CD4-positive, alpha-beta T cell treated with Interleukin-17A for 1 hour (primary cell): ENCODE measurements around the gene RAB20.

Experiments used
- DNase-seq: peaks from one replicate; pipeline ENCODE4 v3.0.0-alpha.2; 2020

The RAB20 gene

DNA sequence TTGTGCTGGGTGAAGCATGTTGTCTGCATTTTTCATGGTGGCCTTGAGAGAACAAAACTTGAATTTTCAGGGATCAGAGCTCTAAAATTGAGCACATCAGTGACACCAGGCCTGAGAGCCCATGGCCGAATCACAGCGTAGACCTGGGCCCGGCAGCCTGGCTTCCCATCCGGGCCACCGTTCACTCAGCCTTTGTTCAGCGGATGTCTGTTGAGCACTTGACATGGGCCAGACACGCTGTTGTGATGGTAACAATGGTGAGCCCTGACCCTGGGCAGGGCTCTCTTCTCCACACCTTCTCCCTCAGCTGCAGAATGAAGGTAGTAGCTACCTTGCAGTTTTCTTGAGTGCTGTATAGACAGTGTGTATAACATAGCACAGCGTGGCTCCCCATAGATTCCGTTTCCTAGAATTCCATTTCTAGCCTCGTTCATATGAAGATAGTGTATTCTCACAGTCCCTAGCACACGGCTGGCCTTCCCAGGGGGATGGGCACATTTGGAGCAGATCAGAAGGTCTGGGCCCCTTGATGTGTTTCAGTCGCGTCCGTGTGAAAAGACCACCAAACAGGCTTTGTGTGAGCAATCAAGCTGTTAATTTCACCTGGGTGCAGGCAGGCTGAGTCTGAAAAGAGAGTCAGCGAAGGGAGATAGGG lies 75.3 kb downstream of the RAB20 start:
- no peak for DNase-seq

DNA sequence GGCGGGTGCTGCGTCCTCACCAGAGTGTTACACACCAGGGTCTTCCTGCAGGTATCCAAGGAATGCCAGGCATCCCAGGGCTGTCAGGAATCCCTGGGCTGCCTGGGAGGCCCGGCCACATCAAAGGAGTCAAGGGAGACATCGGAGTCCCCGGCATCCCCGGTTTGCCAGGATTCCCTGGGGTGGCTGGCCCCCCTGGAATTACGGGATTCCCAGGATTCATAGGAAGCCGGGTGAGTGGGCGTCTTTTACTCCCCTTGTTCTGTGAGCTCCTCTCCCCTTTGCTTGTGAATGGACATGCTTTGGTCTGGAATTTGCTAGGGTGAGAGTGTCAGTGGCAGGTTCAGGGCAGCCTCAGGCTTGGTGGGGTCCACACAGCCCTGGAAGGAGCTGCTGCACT lies 75.9 kb downstream of the RAB20 start:
- DNase-seq = no peak

DNA sequence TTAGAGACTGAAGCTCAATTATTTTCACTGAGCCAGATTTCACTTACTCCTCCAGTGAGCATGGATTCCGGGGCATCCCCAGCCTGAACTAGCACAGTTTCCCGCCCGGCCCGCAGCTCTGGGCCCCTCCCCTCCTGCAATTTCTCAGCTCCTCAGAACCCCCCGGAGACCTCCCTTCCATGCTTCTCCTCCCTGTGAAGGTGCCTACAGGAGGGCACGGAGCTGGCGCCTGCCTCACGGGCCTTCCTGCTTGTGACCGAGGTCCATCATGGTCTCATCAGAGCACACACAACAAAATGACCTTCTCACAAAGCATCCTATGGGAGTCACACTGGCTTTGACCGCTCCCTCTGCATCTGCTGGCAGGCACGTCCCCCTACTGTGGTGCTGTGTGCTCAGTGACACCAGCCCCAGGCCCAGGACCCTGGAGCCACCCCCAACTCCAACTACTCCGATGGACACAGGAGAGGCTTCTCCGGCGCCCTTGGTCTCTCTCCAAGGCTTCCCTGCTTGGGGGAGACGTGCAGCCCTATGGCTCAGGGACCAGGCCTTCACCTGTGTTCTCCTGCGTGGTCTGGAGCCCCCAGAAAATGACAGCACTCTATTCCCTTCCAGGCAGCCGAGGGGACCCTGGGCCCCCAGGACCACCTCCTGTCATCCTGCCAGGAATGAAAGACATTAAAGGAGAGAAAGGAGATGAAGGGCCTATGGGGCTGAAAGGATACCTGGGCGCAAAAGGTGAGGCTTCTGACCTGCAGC lies 77.1 kb downstream of the RAB20 start:
- DNase-seq = no peak

DNA sequence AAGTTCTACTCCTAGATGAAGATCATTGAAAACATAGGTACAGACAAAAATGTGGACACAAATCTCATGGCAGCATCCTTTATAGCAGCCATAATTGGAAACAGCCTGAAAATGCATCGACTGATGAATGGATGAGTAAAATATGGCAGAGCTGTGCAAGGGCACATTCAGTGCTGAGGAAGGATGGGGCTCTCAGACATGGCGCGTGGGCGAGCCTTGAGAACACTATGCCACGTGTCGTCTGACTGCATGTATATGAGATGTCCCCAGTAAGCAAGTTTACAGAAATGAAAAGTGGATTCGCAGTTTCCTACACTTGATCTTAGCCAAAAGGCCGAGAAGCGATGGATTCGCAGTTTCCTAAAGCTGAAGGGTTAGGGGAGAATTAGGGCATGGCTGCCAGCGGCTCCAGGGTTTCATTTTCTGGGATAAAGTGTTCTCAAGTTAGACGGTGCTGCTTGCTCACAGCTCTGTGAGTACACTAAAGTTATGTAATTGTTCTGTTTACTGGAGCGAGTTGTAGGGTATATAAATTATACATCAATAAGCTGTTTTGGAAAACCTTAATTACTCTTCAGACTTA lies 78.0 kb downstream of the RAB20 start:
- no peak for DNase-seq

DNA sequence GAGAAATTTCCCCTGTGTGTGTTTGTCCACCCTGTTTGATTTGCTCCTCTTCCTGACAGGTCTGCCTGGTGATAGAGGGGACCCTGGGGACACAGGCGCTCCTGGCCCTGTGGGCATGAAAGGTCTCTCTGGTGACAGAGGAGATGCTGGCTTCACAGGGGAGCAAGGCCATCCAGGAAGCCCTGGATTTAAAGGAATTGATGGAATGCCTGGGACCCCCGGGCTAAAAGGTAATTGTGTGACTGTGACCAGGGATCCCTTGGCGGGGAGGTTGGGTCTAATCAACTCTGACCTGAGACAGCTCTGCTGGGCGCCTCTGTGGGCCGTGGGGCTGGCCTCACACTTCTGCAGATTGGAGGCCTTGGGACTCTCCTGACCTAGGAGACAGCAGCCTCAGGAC lies 81.4 kb downstream of the RAB20 start:
- DNase-seq = no peak

DNA sequence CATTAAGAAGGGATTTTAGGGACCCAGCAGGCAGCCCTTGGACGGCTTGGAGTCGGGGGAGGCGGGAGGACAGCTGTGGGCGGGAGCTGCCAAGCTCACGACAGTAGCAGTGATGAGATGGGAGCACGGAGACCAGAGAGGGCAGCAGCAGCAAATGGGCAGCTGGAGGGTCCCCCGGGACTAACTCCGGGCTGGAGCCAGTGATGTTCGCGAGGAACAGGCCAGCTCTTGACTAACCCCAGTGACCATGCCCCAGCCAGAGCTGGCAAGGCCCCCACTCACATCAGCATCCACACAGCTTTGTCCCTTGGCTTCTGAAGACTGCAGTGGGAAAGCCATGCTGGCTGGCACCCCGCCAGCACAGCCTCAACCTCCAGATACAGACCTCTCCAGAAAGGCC lies 81.9 kb downstream of the RAB20 start:
- DNase-seq = no peak

DNA sequence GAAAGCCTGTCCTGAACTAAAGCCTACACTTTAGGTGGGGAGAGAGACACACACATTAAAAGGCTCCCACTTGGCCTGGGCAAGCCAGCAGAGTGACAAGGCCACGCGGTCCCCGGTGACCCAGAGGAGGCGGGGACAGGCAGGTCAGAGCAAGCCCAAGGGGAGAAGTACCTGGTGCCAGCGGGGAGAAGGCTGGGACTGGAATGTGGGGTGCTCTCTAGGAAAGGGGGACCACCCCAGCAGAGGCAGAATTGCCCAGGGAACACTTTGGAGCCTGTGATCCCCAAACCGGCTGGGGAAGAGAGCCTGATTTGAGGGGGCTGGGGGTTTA lies 82.3 kb downstream of the RAB20 start:
- DNase-seq = no peak

DNA sequence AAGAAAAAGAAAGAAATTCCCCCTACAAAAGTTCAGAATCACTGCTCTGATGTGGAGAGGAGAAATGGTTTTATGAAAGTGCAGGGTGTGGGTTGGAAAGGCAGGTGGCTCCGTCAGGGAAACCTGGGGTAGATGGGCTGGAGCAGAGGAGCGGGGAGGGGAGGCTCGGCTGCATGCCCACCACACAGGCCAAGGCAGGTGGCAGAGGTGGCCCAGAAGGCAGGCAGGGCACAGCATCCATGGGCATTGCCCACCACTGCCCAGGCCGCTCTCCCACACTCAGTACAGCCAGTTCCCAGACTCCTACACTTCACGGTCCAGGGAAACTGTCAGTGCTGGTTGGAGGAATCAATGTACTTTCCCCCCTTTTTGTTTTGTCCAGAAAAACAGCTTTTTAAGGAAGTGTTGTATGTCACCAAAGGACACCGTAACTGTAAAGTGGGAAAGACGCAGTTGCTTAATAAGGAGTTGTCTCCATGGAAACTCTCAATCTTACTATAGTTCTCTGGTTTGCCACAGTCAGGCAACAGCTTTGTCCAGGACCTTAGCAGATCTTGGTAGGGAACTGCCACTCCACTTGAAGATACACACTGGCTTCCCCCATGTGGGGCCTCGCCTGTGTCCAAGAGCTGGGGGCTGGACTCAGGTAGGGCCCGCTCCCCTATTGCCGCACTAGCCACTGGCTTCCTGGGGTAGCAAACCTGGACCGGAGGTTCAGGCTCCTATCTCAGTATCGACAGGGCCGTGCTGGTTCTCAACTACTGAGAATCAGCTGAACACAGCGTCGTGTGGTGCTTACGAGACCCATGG lies 82.9 kb downstream of the RAB20 start:
- no peak for DNase-seq

DNA sequence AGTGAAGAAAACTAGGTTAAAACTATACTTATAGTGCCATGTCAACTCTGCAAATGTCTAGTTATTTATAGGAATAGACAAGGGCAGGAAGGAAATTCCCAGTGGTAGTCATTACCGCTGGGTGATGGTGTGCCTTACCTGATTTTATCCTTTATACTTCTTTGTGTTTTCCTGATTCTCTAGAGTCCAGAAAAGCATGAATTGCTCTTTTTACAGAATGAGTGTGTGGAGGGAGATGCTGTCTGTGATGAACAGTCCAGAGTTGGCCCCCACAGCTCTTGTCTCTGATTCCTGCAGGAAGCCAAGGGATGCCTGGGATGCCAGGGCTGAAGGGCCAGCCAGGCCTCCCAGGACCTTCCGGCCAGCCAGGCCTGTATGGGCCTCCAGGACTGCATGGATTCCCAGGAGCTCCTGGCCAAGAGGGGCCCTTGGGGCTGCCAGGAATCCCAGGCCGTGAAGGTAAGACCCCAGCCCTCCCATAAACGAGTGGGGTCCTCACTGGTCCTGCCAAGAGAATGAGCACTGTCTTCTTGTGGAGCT lies 83.7 kb downstream of the RAB20 start:
- DNase-seq = no peak

DNA sequence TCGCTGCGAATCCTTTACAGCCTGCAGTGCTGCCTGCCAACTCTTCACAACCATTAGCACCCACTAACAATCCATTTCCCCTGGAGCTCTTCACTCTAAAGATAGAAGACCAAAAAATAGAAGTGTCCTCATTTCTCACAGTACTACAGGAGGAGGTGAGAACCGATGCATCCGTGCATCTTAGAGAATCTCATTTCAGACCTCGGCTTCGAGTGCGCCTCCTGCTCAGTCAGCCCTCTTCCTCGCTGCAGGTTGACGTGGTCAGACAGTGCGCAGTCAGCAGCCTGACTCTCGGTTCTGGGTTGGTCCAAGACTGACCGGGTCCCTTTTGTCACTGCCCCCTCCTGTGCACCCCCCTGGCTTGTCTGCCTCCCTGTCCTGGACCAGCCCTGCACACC lies 85.3 kb downstream of the RAB20 start:
- DNase-seq = no peak

DNA sequence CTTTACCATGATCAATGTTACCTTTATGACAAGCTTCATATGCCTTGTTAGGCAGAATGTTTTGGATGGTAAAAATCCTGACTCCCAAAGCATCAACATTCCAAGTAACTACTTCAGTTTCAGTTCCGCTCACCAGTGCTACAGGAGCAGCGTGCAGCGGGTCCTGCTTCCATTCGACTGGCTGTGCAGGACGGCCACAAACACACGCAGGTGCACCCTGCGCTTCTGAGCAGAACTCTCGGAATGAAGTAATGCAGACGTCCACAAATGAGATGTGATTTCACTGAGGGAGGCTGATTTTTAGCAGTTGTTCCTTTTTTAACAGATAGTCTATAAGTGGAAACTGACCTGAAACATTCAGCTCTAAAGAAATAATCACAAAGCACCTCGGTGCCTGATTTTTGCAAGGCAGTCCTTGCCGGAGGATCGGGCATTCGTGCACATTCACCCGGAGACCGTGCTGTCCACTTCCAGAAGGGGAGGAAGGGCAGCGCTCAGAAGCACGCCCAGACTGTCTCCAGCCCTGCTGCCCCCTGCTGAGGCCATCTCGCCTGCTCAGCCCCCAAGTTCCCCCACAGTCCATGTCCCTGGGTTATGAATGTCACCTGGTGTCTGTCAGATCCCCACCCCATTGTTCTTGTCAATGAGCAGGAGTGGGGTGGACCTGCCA lies 85.8 kb downstream of the RAB20 start:
- DNase-seq = no peak

DNA sequence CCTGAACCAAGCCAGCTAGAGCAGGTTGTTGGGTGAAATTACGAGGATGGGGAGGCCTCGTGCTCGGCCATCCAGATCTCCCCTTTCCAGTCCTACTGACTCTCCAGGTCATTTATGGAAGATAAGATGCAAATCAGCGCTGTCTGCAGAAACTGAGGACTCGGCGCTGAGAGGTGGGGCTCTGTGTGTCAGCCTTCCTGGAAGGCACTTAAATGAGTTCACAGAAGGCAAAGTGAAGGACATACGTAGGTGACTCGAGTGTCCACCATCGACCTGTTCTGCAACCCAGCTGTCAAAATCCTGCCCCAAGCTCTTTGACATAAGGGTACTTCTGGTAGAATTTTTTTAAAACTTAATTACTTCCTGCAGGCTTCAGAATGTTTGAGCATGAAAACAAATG lies 86.4 kb downstream of the RAB20 start:
- no peak for DNase-seq

DNA sequence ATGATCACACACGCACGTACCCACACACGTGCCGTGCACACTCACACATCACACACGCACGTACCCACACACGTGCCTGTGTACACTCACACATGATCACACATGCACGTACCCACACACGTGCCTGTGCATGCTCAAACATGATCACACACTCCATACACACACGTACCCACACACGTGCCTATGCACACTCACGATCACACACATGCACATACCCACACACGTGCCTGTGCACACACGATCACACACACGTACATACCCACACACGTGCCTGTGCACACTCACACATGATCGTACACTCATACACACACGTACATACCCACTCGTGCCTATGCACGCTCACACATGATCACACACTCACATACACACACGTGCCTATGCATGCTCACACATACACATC lies 86.8 kb downstream of the RAB20 start:
- DNase-seq = no peak
